GM12891 (cell line): ENCODE measurements around the gene ARHGAP24.
"Not testable (repeated sequence)": the region's sequence is repeated elsewhere in the genome, so short reads cannot be mapped to it uniquely, and the experiment has no call there.

ENCODE experiments used
- DNase-seq: peaks from one replicate; pipeline ENCODE4 v3.0.0; 2011; ENCODE audit warnings: low spot score; ENCODE audit not compliant: insufficient read length
- FAIRE-seq: peaks from 2 replicates; lab custom pipeline; 2011; peaks lifted over from hg19 to GRCh38; lab: Jason Lieb, UNC
- PAX5 ChIP-seq: IDR thresholded peaks from 2 replicates; pipeline ENCODE4 v1.6.1; 2011; ENCODE audit warnings: low read length, moderate library complexity, mild to moderate bottlenecking; ENCODE audit not compliant: insufficient read depth, severe bottlenecking
- POLR2A ChIP-seq: IDR thresholded peaks from 2 replicates; pipeline ENCODE4 v1.6.1; 2011; ENCODE audit warnings: low read depth, low read length, control low read depth
- POLR2AphosphoS5 ChIP-seq: IDR thresholded peaks from 2 replicates; pipeline ENCODE4 v1.6.1; 2011; ENCODE audit warnings: low read depth, low read length, control low read depth
- POU2F2 ChIP-seq: IDR thresholded peaks from 2 replicates; pipeline ENCODE4 v1.6.1; 2011; ENCODE audit warnings: low read depth, mild to moderate bottlenecking, control low read depth, low read length, moderate library complexity
- SPI1 ChIP-seq: IDR thresholded peaks from 2 replicates; pipeline ENCODE4 v1.6.1; 2011; ENCODE audit warnings: low read depth, low read length, control low read depth
- TAF1 ChIP-seq: IDR thresholded peaks from 2 replicates; pipeline ENCODE4 v1.6.1; 2011; ENCODE audit warnings: low read depth, low read length, control low read depth

The ARHGAP24 gene

DNA sequence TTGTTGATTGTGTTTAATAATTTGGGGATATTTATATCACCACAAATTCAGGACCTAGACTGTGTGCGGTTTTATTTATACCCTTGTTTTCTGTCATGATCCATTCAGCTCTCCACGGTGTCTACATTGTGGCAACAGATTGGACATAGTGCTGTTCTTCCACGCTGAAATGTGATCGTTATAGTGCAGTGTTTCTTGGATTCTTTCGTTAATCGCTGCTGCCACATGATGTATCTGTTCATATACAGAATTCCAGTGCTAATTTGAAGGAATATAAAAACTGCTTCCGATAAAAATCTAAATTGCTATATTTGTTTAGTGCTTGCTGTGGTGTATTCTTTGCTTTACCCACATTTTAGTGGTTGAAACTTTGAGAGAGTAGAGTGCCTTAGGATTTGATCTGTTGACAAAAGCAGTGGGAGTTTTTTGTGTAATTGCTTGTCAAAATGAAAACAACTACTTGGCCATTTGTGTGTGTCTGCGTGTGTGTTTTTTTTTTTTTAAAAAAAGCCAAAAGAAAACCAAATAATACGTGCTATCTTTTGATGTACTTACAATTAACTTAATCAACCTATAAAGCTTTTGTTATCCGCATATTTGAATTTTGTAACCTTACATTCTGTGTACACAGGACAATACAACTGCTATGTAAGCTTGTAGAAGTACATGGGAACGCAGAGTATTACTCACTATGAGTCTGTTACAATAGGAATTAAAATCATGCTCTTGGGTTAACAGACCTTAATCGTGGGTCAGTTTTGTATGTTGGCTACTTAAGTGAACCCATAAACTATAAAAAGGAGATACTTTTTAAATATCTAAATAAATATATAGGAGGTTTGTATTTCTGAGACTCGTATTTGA is 353.3 kb downstream of the ARHGAP24 start:
- no peak for DNase-seq
- no peak for TF ChIP-seq POLR2AphosphoS5
- no peak for TF ChIP-seq SPI1
- no peak for TF ChIP-seq TAF1
- TF ChIP-seq POU2F2 = no peak
- no peak for TF ChIP-seq PAX5
- no peak for TF ChIP-seq POLR2A
- FAIRE-seq = no peak

DNA sequence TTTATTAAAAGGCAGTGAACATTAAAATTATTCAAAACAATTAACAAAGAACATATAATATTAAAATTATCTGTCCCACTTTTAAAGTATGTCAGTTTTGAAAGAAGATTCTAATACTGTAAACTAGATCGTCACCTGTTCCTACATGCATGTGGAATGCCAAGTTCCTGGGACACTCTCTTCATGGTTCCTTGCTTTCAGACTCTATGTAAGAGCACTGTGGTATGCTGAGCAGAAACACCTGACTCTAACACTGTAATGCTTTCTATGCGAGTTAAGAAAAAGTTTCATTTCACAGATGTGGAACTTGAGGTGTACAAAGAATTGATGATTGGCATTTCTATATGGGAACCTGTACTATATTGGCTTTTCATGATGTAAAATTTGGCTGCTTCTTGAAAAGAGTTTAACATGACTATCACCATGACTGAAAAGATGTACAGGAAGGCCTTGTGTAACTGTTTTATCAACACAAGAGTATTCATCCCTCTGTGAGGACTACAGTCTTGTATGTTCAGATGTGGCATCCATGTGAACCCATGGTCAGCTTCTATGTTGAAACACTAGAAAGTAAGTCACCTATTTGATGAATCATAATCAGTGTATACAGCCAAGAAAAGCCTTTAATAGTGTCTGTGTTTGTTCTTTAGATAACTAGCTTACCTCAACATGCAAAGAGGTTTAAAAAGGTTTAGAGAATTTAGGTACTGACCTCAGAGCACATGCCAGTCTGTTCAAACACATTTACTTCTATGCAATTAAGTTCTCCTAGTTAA is 354.5 kb downstream of the ARHGAP24 start:
- FAIRE-seq = no peak
- no peak for DNase-seq
- TF ChIP-seq PAX5 = no peak
- no peak for TF ChIP-seq POLR2A
- no peak for TF ChIP-seq POU2F2
- TF ChIP-seq POLR2AphosphoS5 = no peak
- no peak for TF ChIP-seq TAF1
- TF ChIP-seq SPI1 = no peak

DNA sequence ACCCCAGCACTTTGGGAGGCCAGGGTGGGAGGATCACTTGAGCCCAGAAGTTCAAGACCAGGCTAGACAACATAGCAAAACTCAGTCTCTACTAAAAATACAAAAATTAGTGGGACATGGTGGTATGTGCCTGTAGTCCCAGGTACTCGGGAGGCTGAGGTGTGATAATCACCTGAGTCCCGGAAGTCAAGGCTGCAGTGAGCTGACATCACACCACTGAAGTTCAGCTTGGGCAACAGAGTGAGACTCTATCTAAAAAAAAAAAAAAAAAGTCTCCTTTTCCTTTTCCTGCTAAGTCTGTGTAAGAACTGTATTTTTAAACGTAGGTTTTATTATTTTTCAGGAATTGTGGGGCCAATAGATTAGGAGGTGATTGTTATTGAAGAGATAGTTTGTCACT is 356.7 kb downstream of the ARHGAP24 start:
- DNase-seq = no peak
- no peak for FAIRE-seq
- TF ChIP-seq POU2F2 (no peak), POLR2AphosphoS5 (no peak)

DNA sequence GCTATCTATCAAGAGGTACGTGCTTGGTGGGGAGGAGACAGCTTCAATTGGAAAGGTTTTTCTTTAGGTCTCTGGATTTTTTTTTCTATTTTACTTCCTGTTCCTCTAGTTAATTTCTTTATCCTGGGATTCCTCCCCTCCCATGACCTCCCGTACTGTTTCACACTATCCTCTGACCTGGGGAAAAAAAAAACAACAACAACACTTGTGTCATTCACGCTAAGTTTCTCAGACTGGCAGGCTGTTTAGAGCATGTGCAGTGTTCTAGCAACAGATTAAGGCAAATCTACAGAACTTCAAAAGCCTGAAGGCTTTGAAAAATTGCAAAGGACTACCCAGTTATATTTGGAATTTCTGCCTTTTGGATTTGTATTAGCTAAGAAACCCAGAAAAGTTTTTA is 358.4 kb downstream of the ARHGAP24 start:
- DNase-seq (no peak), FAIRE-seq (no peak)
- TF ChIP-seq POLR2AphosphoS5 (no peak), TAF1 (no peak), POLR2A (no peak), POU2F2 (no peak), SPI1 (no peak), PAX5 (no peak)

DNA sequence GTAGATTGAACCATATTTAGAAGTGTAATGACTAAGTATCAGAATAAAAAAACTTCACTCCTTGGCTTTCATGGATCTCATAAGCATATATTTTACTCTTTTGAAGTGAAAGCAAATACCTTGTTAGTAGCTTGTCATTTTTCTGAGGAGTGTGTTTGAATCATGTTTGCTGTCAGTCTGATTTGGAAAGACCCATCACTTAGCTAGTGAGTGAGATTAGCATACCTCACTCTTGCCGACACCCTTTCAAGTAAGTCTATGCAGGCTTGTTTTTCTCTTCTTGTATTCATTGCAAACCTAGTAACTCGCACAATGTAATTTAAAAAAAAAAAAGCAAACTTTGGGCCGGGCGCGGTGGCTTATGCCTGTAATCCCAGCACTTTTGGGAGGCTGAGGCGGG is 360.0 kb downstream of the ARHGAP24 start:
- FAIRE-seq (no peak), DNase-seq (no peak)
- TF ChIP-seq TAF1 = no peak
- TF ChIP-seq POLR2A = no peak
- TF ChIP-seq POU2F2 = no peak
- TF ChIP-seq SPI1 = no peak
- no peak for TF ChIP-seq PAX5
- TF ChIP-seq POLR2AphosphoS5 = no peak

DNA sequence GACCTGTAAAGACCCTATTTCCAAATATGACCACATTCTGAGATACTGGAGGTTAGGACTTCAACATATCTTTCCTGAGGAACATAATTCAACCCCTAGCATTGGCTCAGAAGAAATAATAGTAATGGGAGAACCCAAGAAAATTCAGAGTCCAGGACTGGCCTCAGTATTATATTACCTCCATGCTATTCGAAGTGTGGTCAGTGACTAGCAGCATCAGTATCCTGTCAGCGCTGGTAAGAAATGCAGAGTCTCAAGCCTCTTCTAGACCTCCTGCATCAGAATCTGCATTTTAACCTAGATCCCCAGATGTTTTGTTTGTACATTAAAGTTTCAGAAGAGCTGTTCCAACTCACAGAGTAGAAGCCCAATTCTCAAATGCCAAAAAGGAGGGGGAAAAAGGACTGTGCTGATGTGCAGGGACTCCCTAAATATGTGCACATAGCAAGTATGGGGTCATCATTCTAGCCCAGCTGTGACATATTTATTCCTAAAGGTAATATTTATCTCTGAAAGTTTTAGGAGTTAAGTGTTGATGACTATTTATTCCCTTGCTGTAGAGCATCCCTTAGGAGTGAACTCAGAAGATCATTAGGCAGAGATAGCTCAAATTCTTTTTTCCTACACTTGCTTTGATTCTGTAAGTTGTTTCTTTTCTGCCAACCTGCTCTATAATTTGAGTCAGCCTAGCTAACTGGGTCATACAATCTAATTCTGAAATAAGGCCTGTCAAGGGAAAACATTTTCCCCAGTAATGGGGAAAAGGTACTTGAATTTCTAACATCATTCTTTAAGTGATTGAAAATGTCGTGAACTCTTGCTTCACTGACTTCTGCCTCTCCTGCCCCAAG is 361.9 kb downstream of the ARHGAP24 start:
- FAIRE-seq (no peak), DNase-seq (no peak)

DNA sequence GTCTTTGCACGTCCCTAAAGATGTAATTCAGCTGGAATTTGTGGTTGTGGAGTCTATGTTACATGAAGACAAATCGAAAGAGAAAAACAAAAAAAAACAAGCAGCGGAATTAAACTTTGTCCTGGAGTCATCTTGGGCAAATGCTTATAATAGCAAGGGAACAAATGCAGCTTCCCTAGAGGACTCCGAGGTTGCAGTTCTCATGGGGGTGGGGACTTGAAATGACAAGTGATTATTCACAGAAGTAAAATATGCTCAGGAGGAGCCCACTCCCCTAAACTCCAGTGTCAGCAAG is 362.4 kb downstream of the ARHGAP24 start:
- DNase-seq = no peak
- TF ChIP-seq POU2F2 (no peak), SPI1 (no peak), POLR2A (no peak), TAF1 (no peak), PAX5 (no peak), POLR2AphosphoS5 (no peak)
- FAIRE-seq = no peak

More for the DNA sequence above, 361.9 kb downstream of the ARHGAP24 start:
- TF ChIP-seq TAF1 (no peak), SPI1 (no peak), POLR2A (no peak)

DNA sequence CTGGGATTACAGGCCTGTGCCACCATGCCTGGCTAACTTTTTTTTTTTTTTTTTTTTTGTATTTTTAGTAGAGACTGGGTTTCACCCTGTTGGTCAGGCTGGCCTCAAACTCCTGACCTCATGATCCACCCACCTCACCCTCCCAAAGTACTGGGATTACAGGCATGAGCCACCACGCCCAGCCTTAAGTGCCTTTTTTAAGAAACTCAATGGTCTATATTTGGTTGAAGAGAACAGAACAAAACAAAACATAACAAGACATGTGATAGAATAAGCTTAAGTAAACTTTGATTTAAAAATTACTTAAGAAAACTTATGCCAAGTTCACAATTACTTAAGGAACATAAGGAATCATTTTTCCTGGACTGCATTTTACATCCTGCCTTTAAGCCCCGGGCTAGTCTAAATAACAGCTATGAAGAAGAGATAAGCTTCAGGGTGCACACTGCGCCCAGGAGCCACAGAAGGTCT is 365.1 kb downstream of the ARHGAP24 start:
- not testable (repeated sequence) for FAIRE-seq, DNase-seq

DNA sequence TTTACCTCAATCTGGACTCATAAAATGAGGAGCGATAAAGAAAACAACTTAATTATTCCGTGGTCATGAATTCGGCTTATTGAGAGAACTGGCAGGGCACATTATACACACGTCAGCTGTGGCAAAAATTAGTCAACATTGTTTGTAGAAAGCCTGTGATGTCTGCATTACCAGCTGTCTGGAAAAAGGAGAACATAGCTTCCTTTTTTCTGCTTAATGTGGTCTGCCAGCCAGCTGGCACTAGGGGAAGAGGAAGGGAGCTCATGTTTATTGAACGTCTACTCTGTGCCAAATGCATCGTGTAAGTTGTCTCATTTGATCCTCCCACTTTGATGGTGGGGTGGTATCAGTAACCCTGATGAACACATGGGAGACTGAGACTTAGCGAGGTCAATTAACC is 367.6 kb downstream of the ARHGAP24 start:
- FAIRE-seq (no peak), DNase-seq (no peak)
- TF ChIP-seq POU2F2 = no peak
- TF ChIP-seq POLR2AphosphoS5 = no peak
- TF ChIP-seq PAX5 = no peak
- no peak for TF ChIP-seq TAF1
- TF ChIP-seq POLR2A = no peak
- no peak for TF ChIP-seq SPI1

DNA sequence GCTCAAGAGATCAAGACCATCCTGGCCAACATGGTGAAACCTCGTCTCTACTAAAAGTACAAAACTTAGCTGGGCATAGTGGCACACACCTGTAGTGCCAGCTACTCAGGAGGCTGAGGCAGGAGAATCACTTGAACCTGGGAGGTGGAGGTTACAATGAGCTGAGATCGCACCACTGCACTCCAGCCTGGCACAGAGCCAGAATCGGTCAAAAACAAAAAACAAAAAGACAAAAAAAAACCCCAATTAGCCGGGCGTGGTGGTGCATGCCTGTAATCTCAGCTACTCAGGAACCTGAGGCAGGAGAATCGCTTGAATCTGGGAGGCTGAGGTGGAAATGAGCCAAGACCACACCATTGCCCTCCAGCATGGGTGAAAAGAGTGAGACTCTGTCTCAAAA is 378.8 kb downstream of the ARHGAP24 start:
- FAIRE-seq, DNase-seq: not testable (repeated sequence)

DNA sequence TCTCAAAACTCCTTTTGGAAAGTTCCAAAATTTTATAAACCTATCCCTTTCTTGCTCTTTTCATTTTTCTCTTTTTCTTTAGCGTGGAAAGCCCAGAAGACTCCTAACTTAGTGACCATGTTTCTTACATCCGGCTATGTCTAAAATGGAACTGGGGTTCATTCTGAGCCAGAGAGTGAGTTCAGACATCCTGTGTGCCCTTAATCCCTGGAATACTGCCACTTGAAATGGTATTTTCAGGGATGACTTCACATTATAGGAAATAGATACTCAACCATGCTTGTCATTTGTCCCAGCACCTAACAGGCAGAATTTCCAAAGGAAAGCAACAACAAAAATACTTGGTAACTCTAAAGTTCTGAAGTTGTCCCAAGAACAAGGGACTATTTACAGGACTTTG is 379.6 kb downstream of the ARHGAP24 start:
- TF ChIP-seq POU2F2 (no peak), TAF1 (no peak), PAX5 (no peak), POLR2A (no peak), SPI1 (no peak), POLR2AphosphoS5 (no peak)
- no peak for DNase-seq
- no peak for FAIRE-seq
